Lung (tissue), 12 donors: Measurements from ENCODE around the gene DHCR24. TPM values are rescaled to one million over a fixed set of nuclear protein-coding genes. Genes with fewer than 3 reads are reported as not detected.

Experiments
- ATAC-seq: fragments of 200-7000 bp; cut with Tn5 transposase; one replicate; pipeline ENCODE4 v1.9.1; 2020; ENCODE audit warnings: moderate number of reproducible peaks; ENCODE audit not compliant: insufficient read depth, low FRiP score
- DNase-seq, 3 donors: peaks; one replicate each; pipeline ENCODE4 v3.0.0-alpha.2; 2013 to 2017
- H3K27ac ChIP-seq, 2 donors: one replicate each; pipeline ENCODE4 v1.5.1; 2013; ENCODE audit warnings: mild to moderate bottlenecking in 2 of 2, moderate library complexity in 2 of 2, control low read depth in 1 of 2, inconsistent platforms in 1 of 2, low read depth in 1 of 2, low read length in 1 of 2
- H3K27me3 ChIP-seq, 3 donors: one replicate each; pipeline ENCODE4 v1.5.1; 2013; ENCODE audit warnings: low read length in 2 of 3; ENCODE audit not compliant: control insufficient read depth in 3 of 3, insufficient read depth in 3 of 3
- H3K36me3 ChIP-seq, 4 donors: one replicate each; pipeline ENCODE4 v1.5.1; 2013; ENCODE audit warnings: low read length in 4 of 4, mild to moderate bottlenecking in 1 of 4, moderate library complexity in 1 of 4; ENCODE audit not compliant: control insufficient read depth in 4 of 4, insufficient read depth in 4 of 4
- H3K4me1 ChIP-seq, 5 donors: one replicate each; pipeline ENCODE4 v1.5.1; 2013; ENCODE audit warnings: low read length in 5 of 5, mild to moderate bottlenecking in 2 of 5, moderate library complexity in 1 of 5; ENCODE audit not compliant: control insufficient read depth in 5 of 5, insufficient read depth in 5 of 5
- H3K4me3 ChIP-seq: one replicate; pipeline ENCODE4 v1.5.1; 2013; ENCODE audit warnings: mild to moderate bottlenecking, control low read depth, moderate library complexity
- H3K9ac ChIP-seq, 2 donors: one replicate each; pipeline ENCODE4 v1.5.1; 2013; ENCODE audit warnings: low read length in 2 of 2, control low read depth in 1 of 2; ENCODE audit not compliant: insufficient read depth in 1 of 2
- H3K9me3 ChIP-seq, 4 donors: one replicate each; pipeline ENCODE4 v1.5.1; 2013; ENCODE audit warnings: low read length in 3 of 4, mild to moderate bottlenecking in 1 of 4, moderate library complexity in 1 of 4; ENCODE audit not compliant: control insufficient read depth in 4 of 4, insufficient read depth in 3 of 4
- CTCF ChIP-seq: IDR thresholded peaks from 2 replicates; pipeline ENCODE4 v1.5.1; 2012; ENCODE audit warnings: mild to moderate bottlenecking; ENCODE audit errors: control extremely low read depth, extremely low read depth
- WGBS, 2 donors: extraction: QIAGEN DNeasy Blood & Tissue Kit; methylation state at CpG; one replicate each; pipeline ENCODE4 v1.1.7; 2013; 5-methylcytosine and 5-hydroxymethylcytosine counted together
- polyA plus RNA-seq, 2 donors: library from polyadenylated mRNA; stranded (reverse); fragments of 200-250 nt; gene quantifications; one replicate each; pipeline ENCODE4 v1.2.1, GENCODE V29; 2013
- total RNA-seq, 2 donors: library from RNA; depleted of rRNA in 1 of 2; stranded (reverse); fragments of >200 nt in 1 of 2; gene quantifications; one replicate each; pipeline ENCODE4 v1.2.1, GENCODE V29; 2014 to 2021
- donor health status: control.
- donor health status: control.
- donor health status: Bipolar disorder and iron deficiency.
- donor health status: healthy.
- donor health status: DM: yes; HTN: yes; CAD: no.

DHCR24 gene
- total and polyA plus RNA-seq, 4 donors, result 269 to 735 (median 436) TPM

GRCh38 chr1:54866801-54867716, 19.9 kb downstream of the DHCR24 start:
- Histone ChIP-seq H3K27ac (peak overlapping the region in 1 of 2 donors; percentile 35), H3K27me3 (no peaks in the 10 kb centered on the region), H3K36me3 (peaks cover 5 to 33% (median 12%) of the 10 kb centered on the region in 4 donors), H3K4me3 (no peak overlapping the region), H3K4me1 (peaks cover 0 to 3% (median 0%) of the 10 kb centered on the region in 5 donors), H3K9me3 (no peaks in the 10 kb centered on the region), H3K9ac (no peak overlapping the region)
- 58 to 88% methylated on average over 3 to 4 of the region's 4 CpGs for WGBS, 2 donors
- DNase-seq (no peak), ATAC-seq (peak; percentile 31)
- TF ChIP-seq CTCF, result no peak

- no peaks in the 10 kb centered on the region for H3K9me3 ChIP-seq
- DNase-seq (peak; percentile 35 to 70 (median 62)), ATAC-seq (peak; percentile 1)
- no peak overlapping the region for H3K4me3 ChIP-seq
- 76 to 89% methylated on average over 17 of the region's 17 CpGs for WGBS, 2 donors
- no peak overlapping the region for H3K9ac ChIP-seq
- peaks cover 0 to 3% (median 0%) of the 10 kb centered on the region in 5 donors for H3K4me1 ChIP-seq
- H3K36me3 ChIP-seq, result peaks cover 2 to 21% (median 7%) of the 10 kb centered on the region in 4 donors
- H3K27me3 ChIP-seq, result no peaks in the 10 kb centered on the region
- no peak for TF ChIP-seq CTCF
- no peak overlapping the region for H3K27ac ChIP-seq
Observed at GRCh38 chr1:54865238-54866073, 21.5 kb downstream of the DHCR24 start.

GRCh38 chr1:54864460-54865208, 22.4 kb downstream of the DHCR24 start:
- H3K27me3 ChIP-seq, result no peaks in the 10 kb centered on the region
- peaks cover 0 to 6% (median 0%) of the 10 kb centered on the region in 5 donors for H3K4me1 ChIP-seq
- H3K9me3 ChIP-seq, result no peaks in the 10 kb centered on the region
- peaks cover 2 to 24% (median 7%) of the 10 kb centered on the region in 4 donors for H3K36me3 ChIP-seq
- DNase-seq, result no peak
- H3K27ac ChIP-seq, result peak overlapping the region in 1 of 2 donors; percentile 2
- TF ChIP-seq CTCF, result no peak
- no peak overlapping the region for H3K4me3 ChIP-seq
- 74 to 80% methylated on average over 6 of the region's 6 CpGs for WGBS, 2 donors
- peak; percentile 5 for ATAC-seq
- H3K9ac ChIP-seq, result no peak overlapping the region
